Activated CD4-positive, alpha-beta T cell treated with anti-CD3 and anti-CD28 coated beads, Interleukin-10, Interleukin-2, amounts not matched to agents 100 ng/mL and 50 ng/mL, durations not matched to agents 16 hours and 8 hours (primary cell): ENCODE measurements around the gene ABCC3.
"Not testable (repeated sequence)": the region's sequence is repeated elsewhere in the genome, so short reads cannot be mapped to it uniquely, and the experiment has no call there.

Source experiments
- DNase-seq: peaks from one replicate; pipeline ENCODE4 v3.0.0-alpha.2; 2020

ABCC3 gene

DNA sequence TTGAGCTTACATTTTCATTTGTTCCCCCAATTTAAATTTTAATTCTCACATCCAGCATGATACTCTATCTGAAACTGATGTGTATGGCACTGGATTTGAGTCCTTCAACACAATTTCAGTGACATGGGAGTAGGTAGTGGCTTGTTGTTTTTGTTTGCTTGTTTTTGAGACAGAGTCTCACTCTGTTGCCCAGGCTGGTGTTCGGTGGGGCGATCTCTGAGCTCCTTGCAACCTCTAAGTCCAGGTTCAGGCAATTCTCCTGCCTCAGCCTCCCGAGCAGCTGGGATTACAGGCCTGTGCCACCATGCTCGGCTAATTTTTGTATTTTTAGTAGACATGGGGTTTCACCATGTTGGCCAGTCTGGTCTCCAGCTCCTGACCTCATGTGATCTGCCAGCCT lies 74.4 kb downstream of the ABCC3 start:
- DNase-seq = not testable (repeated sequence)

DNA sequence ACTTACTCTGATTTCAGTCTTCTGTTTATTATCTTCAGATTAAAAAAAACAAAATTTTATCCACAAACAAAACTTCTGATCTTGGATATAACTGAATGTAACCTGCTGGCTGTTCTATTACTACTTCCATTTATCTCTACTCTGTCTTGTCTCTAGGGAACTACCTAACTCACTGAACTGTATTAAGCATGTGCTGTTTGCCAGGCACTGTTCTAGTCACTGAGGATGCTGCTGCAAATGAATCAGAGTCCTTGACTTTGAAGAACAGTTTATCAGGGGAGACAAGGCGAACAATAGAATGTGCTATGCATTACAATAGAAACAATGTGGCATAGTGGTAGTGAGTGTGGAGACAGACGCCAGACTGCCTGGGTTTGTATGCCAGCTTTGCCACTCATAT lies 75.3 kb downstream of the ABCC3 start:
- no peak for DNase-seq

DNA sequence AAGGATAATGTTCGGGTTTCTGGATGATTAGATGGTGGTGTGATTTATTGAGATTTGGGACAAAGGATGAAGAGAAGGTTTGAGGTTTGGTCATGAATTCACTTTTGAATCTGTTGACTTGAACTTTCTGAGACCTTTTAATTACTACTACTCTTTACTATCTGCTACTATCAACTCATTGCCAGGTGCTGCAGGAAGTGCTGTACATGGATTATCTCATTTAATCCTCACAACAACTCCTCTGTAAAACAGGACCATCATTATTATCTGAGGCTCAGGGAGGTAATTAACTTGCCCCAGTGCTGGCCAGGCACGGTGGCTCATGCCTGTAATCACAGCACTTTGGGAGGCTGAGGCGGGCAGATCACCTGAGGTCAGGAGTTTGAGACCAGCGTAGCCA lies 76.0 kb downstream of the ABCC3 start:
- no peak for DNase-seq

DNA sequence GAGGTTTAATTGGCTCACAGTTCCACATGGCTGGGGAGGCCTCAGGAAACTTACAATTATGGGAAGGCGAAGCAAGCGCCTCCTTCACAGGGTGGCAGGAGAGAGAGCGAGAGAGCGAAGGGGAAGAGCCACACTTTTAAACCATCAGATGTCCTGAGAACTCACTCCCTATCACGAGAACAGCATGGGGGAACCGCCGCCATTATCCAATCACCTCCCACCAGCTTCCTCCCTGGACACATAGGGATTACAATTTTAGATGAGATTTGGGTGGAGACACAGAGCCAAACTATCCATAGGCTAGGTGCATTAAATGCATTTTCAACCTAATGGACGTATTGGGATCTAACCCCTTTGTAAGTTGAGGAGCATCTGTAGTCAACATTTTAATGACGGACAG lies 78.0 kb downstream of the ABCC3 start:
- DNase-seq = no peak

DNA sequence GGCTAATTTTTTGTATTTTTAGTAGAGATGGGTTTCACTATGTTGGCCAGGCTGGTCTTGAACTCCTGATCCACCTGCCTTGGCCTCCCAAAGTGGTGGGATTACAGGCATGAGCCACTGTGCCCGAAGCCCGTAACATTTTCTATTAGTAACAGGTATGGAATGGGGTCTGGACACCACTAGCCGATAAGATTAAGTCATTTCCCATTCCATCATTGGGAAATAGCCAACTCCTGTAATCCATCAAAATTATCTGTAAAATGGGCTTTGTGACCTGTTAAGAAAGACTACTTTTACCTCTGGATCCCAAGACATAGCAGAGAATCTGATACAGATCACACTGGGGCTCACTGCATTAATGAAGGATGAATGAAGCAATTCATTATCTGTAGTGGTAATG lies 80.8 kb downstream of the ABCC3 start:
- DNase-seq = no peak

DNA sequence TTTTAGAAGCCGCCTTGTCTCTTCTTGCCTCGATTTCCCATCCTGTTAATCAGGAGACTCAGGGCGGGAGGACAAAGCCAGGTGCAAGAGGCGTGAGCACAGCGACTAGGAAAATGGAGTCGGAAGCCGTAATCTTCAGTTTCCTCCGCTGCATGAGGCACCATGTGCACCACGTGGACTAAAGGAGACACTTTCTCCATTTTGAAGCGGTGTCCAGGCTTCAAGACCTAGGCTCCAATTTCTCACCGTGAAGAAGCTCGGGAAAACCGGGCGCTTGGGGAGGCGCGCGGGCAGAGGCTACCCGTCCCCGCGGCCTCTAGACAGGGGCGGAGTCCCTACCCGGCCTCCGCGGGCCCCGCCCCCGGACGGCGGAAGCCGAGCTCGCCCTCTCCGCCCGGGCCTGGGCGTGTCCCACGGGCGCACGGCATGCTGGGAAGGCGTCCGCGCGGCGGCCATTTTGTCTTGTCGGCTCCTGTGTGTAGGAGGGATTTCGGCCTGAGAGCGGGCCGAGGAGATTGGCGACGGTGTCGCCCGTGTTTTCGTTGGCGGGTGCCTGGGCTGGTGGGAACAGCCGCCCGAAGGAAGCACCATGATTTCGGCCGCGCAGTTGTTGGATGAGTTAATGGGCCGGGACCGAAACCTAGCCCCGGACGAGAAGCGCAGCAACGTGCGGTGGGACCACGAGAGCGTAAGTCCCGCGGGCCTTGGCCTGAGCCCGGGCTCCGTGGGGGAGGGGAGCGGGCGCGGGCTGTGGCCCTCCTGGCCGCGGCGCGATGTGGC lies 84.7 kb downstream of the ABCC3 start, which contains the start of gene LUC7L3:
LUC7L3 (plus strand) TSS at position 460 of the 780 bp plus-strand sequence; CDS start at position 590, 130 bp downstream.
- DNase-seq = peak; percentile 97

DNA sequence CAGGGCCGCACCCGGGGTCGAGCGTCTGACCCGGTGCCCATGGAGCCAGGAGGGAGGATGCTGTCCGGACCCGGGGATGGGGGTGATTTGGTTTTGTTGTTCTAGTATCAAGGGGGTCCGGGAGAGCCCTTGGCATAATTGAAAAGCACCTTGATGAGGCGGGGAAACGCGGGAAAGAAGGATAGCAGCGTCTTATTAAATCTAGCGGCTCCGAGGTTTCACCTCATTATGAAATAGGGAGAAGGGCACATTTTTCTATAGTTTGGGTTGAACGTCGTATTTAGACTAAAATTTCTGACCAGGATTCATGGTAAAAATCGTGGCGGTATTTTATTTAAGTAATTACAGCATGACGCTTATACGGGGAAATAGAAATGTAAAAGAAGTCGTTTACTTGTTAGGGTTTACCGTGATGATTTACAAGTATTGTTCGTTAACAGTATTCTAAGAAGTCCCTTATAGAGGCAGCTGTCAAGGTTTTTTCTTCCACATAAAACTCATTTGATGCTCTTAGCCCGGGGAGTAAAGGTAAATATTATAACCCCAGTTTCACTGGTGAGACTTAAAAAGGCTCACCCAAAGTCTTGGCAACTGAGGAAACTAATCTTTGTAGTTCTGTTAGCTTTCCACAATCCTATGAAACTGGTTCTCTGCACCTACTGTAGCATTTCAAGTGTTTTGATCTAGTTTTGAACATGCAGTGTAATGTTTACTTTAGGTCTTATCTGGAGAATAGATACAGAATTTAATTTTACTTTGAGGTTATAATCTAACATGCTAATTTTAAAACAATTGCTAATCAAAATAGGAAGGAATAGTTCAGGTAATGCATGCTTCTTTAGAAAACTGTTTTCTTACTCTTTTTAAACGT lies 85.5 kb downstream of the ABCC3 start:
- no peak for DNase-seq

DNA sequence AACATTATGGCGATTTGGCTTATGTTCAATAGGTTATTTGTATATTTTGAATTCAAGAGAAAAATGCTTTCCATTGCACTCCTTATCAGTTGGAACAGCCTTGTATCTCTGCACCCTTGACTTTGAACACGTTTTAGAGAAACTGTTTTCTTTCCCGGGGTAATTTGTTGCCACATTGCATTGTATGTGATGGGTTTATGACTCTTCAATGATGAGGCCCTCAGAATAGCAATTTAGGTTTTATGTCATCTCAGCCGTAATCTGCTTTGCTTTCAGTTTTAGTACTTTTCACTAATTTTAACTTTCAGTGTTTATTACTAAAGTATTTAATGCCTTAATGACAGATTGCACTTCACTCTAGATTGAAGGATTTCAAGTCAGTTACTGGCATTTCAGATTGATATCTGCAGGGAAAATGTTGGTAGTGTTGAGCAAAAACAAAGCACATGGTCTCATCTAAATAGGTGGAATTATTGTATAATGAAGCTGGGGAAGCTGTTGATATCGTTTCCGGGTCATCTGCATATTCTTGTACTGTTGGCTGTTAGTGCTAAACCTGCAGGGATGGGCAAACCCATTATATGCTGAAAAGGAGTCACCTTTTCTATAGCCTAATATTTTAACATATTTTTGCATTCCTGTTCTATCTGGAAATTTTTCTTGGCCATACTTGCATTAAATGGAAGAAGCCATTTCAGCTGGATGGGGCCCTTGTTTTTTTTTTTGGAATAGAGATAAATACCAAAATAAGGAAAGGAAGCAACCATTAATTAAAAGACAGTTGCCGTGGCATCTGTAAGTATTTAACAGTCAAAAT lies 86.7 kb downstream of the ABCC3 start:
- DNase-seq = peak; percentile 48

DNA sequence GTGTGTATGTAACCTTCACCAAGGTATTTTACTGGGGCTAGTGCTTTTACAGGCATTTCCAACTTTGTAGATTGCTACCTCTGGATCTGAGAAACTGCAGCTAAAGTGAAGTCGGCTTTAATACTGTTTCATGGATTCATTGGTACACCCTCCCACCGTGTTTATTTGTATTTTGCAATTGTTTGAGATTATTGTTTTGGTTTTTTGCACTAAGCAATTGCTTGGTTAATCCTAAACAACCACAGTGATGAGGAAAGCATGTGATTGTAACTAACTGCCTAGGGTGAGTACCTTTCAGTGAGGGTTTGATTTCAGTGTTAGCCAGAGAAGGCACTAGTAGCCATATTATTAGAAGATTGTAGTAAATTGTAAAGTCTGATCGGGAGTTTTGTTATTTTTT lies 88.1 kb downstream of the ABCC3 start:
- no peak for DNase-seq

DNA sequence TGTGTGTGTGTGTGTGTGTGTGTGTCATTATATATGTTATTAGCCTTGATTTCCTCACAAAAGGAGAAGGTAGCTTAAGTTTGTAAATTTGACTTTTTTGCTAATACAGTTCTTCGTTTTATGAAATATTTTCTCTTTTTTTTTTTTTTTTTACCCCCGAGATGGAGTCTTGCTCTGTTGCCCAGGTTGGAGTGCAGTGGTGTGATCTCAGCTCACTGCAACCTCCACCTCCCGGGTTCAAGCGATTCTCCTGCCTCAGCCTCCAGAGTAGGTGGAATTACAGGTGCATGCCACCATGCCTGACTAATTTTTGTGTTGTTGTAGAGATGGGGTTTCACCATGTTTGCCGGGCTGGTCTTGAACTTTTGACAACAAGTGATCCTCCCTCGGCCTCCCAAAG lies 89.9 kb downstream of the ABCC3 start:
- DNase-seq = not testable (repeated sequence)

DNA sequence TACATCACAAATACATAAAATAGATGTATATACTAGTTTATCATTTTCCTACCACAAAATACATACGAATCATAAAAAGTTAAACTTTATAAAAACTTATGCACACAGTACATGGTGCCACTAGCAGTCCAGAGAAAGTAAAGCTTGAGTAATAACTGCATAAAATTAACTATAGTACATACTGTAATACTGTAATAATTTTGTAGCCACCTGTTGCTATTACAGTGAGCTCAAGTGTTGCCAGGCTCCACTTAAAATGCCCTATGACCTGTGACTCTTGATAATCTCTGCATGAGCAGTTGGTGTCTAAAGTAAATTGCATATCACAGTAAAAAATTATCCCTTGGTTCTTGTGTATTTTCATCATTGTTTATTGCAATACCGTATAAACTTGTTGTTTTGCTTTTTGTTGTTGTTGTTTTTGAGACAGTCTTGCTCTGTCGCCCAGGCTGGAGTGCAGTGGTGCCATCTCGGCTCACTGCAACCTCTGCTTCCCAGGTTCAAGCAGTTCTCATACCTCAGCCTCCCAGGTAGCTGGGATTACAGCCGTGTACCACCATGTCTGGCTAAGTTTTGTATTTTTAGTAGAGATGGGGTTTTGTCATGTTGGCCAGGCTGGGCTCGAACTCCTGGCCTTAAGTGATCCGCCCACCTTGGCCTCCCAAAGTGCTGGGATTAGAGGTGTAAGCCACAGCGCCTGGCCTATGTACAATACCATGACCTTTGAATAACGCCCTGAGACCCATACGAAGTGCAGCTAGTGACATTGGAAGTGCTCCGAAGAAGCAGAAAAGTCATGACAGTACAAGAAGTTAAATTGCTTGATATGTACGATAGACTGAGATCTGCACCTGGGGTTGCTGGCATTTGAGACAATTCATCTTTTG lies 91.3 kb downstream of the ABCC3 start:
- DNase-seq = no peak

DNA sequence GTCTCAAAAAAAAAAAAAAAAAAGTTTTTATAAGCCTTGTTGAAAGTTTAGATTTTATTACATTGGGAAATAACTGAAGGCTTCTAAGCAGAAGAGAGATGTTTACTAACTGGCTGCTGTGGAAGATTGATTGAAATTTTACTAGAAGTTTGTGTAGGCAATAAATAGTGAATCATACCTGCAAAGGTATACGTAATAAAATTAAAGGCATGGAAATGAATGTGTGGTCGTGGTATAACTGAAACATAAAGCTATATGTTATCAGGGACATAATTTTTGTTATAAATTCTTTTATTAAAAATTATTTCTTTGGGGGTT lies 93.4 kb downstream of the ABCC3 start:
- DNase-seq = no peak

DNA sequence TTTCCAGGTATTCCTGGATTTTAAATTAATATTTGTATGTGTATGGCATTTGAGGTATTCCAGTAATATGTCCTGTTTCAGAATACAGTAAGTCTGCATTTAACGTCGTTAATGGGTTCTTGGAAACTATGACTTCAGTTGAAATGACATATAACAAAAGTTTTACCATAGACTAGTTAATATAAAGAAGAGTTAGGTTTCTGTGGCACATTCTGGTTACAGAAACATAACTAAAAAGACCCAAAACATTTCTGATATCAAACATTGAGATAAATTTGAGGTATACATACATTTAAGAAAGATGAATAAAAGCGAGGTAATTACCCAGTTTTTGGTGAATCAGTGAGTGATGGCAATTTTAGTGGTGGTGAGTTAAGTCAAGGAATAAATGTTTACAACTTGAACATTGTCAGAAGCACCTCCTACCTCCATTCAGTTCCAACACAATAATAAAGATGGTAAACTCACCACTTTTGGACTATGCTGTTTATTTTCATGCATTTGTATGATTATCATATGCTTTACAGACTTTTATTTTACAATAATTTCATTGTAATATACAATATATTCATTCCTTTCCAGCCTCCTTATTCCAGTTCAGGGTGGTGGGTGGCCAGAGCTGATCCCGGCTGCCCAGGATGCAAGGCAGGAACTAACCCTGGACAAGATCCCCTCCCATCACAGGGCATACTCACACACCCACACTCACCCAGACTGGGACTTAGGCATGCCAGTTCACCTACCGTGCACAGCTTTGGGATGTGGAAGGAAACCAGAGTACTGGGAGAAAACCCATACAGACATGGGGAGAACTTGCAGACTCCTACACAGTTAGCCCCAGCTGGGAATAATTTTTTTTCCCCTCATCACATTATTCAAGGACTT lies 94.4 kb downstream of the ABCC3 start:
- DNase-seq = no peak

DNA sequence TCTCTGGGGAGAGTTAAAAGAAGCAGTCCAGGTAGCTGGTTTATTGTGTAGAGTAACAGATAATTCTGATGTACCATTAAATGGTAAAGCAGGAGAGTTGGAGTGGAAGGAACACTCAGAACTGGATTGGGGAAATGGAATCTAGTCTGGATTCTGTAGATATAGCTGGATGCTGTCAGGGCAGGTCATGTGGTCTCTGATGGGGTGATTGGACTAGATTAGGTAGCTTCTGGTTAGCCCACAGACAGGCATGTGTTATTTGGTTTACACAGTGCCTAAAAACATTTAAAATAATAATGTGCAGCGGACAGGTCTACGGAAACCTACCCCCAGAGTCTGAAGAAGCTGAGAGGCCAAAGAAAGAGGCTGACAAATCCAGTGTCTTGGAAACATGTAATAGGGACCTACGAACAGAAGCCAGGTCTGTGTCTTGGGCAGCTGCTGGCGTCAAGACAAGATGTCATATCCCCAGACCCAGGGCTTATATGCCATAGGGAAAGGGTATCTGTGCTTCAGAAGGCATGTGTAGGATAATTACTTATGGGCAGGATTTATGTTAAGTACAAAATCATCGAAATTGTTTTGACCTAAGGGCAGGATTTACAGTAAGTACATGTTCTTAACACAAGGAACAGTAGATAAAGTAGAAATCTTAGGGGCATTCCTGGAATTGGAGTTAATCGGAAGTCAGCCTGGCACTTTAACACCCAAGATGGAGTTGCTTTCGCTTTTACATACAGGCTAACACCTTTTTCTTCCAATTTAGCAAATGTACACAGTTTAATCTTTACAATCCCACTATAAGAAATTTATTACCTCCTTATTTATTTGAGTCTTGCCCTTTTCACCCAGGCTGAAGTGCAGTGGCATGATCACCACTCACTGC lies 97.1 kb downstream of the ABCC3 start:
- DNase-seq = no peak

DNA sequence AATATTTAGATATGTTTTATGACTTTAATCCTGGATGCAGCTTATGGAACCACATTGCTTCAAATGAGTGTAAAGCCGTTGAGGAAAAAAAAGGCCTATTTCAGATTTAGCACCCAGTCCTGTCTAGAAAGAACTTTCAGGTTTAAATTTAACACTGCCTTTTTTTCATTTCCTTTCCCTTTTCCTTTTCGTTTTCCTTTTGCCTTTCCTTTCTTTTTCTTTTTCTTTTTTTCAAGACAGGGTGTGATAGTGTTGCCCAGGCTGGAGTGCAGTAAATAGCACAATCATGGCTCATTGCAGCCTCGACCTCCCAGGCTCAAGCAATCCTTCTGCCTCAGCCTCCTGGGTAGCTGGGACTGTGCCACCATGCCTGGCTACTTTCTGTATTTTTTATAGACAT lies 100.6 kb downstream of the ABCC3 start:
- no peak for DNase-seq

DNA sequence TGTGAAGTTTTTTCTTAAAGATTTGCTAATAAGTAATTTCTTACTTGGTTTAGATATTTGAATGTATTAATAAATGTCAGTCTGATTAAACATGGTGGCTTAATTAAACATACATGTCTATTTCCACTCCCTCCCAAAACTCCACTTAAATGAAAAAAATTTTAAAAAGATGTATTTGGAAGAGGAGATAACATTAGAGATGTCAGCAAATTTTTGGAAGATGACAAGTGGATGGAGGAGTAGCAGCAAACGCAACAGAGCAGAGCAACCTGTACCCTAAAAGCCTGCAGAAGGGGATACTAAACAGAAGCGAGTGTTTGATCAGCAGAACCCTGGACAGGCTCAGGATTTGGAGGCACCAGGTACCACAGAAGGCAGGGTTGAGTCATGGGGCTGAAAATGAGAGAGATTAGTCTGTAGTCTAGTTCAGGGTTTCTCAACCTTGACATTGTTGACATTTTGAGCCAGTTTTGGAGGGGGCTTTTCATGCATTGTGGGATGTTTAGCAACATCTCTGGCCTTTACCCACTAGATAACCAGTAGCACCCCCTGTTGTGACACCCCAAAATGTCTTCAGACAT lies 102.5 kb downstream of the ABCC3 start:
- DNase-seq = peak; percentile 45

DNA sequence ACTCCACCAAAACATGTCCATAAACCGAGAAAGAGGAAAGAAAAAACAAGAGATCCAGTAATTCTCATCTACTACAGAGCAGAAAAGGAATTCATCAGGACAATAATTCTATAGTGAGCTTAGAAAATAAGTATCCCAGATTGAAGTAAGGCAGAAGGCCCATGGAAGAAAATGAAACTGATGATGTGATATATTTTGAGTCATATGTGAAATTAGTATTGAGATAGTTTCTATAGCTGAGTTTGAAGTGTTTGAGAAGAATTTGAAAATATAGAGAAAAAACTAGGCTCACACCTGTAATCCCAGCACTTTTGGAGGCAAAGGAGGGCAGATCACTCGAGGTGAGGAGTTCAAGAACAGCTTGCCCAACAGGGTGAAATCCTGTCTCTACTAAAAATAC lies 104.4 kb downstream of the ABCC3 start:
- DNase-seq = peak; percentile 6
